GM19023 (cell line): ENCODE results near the gene PSMB7.

Source experiments
- ATAC-seq: cut with Tn5 transposase; IDR thresholded peaks from one replicate; pipeline ENCODE4 v1.9.1; 2021; ENCODE audit warnings: mild to moderate bottlenecking, moderate library complexity; ENCODE audit not compliant: unreplicated experiment

Gene PSMB7

GRCh38 chr9:124307379-124308030, 107.7 kb downstream of the PSMB7 start:
- ATAC-seq, result no peak

GRCh38 chr9:124306098-124306735, 109.0 kb downstream of the PSMB7 start:
- no peak for ATAC-seq

- ATAC-seq, result no peak
Observed at GRCh38 chr9:124304285-124304684, 111.0 kb downstream of the PSMB7 start.

- no peak for ATAC-seq
Observed at GRCh38 chr9:124303762-124304161, 111.5 kb downstream of the PSMB7 start.
